ENCODE results near the gene MT1F. TPM values are rescaled to one million over a fixed set of nuclear protein-coding genes. Genes with fewer than 3 reads are reported as not detected.

MT1F gene
- polyA plus RNA-seq, 1 donor (not counting 4 experiments of a cell fraction or from before 2014, with no cell fraction given): 2.3 TPM

DNA sequence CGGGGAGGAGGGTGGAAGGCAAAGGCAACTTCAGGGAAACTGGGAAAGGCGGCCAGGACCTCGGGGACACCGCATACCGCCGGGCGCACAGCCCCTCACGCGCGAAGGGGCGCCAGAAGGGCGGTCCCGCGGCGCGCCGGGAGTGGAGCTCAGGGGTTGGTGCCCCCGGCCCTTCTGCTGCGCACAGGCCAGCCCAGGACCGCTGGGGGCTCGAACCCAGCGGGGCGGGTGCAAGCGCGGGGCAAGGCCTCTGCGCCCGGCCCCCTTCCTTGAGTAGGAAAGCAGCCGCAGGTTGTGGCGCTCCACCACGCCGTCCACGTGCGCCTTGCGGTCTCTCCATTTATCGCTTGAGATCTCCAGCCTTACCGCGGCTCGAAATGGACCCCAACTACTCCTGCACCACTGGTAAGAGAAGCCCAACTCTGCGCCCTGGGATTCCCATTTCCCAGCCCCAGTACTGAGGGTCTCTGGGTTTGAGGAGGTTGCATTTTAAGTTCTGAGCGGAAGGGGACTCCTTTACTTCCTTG lies 22.3 kb upstream of the MT1F start:
- DNase-seq (ENCODE audit: low read depth, low spot score): no peak
- Histone ChIP-seq H4K20me1 (ENCODE audit: control insufficient read depth, extremely low read depth, insufficient read depth, low read length) (no peaks in the 10 kb centered on the region), H3K9ac (ENCODE audit: control insufficient read depth, extremely low read depth, insufficient read depth, low read length) (no peak overlapping the region), H3K9me3 (ENCODE audit: control insufficient read depth, low read depth, low read length) (no peaks in the 10 kb centered on the region), H3K27me3 (ENCODE audit: control insufficient read depth, extremely low read depth, insufficient read depth, low read length) (peaks cover 60% of the 10 kb centered on the region), H3K79me2 (ENCODE audit: control insufficient read depth, insufficient read depth, low read length) (no peaks in the 10 kb centered on the region), H2AFZ (ENCODE audit: control insufficient read depth, low read length) (no peak overlapping the region), H3K4me1 (ENCODE audit: control insufficient read depth, extremely low read depth, insufficient read depth, low read length) (peaks cover 4% of the 10 kb centered on the region), H3K9me1 (ENCODE audit: control insufficient read depth, extremely low read depth, insufficient read depth, low read length) (no peaks in the 10 kb centered on the region), H3K27ac (ENCODE audit: control insufficient read depth, insufficient read depth, low read length) (no peak overlapping the region), H3K36me3 (ENCODE audit: control insufficient read depth in 2 of 2, extremely low read depth in 1 of 2, insufficient read depth in 2 of 2, low read length in 2 of 2) (no peaks in the 10 kb centered on the region), H3K4me3 (ENCODE audit: control insufficient read depth in 2 of 3, extremely low read depth in 1 of 3, insufficient read depth in 2 of 3, low read depth in 1 of 3, low read length in 3 of 3) (no peak overlapping the region), H3K4me2 (ENCODE audit: control insufficient read depth, extremely low read depth, insufficient read depth, low read depth, low read length) (no peak overlapping the region)
- TF ChIP-seq EZH2 (IDR thresholded peaks at IDR 0.05; ENCODE audit: low read length): no peak
- TF ChIP-seq, protein P1, sequence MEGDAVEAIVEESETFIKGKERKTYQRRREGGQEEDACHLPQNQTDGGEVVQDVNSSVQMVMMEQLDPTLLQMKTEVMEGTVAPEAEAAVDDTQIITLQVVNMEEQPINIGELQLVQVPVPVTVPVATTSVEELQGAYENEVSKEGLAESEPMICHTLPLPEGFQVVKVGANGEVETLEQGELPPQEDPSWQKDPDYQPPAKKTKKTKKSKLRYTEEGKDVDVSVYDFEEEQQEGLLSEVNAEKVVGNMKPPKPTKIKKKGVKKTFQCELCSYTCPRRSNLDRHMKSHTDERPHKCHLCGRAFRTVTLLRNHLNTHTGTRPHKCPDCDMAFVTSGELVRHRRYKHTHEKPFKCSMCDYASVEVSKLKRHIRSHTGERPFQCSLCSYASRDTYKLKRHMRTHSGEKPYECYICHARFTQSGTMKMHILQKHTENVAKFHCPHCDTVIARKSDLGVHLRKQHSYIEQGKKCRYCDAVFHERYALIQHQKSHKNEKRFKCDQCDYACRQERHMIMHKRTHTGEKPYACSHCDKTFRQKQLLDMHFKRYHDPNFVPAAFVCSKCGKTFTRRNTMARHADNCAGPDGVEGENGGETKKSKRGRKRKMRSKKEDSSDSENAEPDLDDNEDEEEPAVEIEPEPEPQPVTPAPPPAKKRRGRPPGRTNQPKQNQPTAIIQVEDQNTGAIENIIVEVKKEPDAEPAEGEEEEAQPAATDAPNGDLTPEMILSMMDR (optimal IDR thresholded peaks at IDR 0.05 in 1 of 3, IDR thresholded peaks at IDR 0.05 in 1 of 3, conservative IDR thresholded peaks at IDR 0.05 in 1 of 3; ENCODE audit: extremely low read depth in 1 of 3, insufficient read depth in 2 of 3, low read length in 3 of 3): no peak
- dilution Hi-C loops (cut with MboI; ENCODE audit: extremely low pct_ligation_motif_present, low sequenced_read_pairs): no loop called here
- FAIRE-seq: no peak

DNA sequence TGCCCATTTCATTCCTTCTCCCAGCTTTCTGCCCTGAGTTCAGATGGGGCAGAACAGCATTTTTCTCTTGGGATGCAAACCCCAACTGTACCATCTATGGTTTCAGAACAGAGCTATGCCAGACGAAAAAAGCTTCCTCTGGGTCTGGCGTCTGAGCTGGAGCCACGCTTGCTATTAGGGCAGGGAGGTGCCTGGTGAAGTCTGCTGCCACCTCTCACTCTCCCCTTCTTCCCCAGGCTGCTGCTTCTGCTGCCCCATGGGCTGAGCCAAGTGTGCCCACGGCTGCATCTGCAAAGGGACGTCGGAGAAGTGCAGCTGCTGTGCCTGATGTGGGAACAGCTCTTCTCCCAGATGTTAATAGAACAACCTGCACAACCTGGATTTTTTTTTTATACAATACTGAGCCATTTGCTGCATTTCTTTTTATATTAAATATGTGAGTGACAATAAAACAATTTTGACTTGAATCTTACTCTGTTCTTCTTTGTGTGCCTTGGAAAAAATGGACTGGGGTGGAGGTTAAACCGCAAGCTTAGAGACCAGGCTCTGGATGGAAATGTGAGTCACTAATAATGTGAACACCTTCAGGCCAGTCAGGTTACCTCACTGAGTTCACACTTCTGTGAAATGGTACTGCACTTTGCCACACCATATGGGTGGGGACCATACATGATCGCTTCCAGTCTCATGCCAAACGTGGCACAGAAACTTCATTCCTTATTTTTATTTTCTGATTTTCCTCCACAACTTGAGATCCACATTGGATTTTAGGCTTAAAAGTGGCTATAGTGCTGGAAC lies 20.9 kb upstream of the MT1F start:
- Histone ChIP-seq H3K27me3 (ENCODE audit: control insufficient read depth, extremely low read depth, insufficient read depth, low read length) (peaks cover 59% of the 10 kb centered on the region), H3K4me2 (ENCODE audit: control insufficient read depth, extremely low read depth, insufficient read depth, low read depth, low read length) (no peak overlapping the region), H4K20me1 (ENCODE audit: control insufficient read depth, extremely low read depth, insufficient read depth, low read length) (no peaks in the 10 kb centered on the region), H3K9ac (ENCODE audit: control insufficient read depth, extremely low read depth, insufficient read depth, low read length) (no peak overlapping the region), H3K4me3 (ENCODE audit: control insufficient read depth in 2 of 3, extremely low read depth in 1 of 3, insufficient read depth in 2 of 3, low read depth in 1 of 3, low read length in 3 of 3) (no peak overlapping the region), H2AFZ (ENCODE audit: control insufficient read depth, low read length) (no peak overlapping the region), H3K79me2 (ENCODE audit: control insufficient read depth, insufficient read depth, low read length) (no peaks in the 10 kb centered on the region), H3K4me1 (ENCODE audit: control insufficient read depth, extremely low read depth, insufficient read depth, low read length) (peaks cover 4% of the 10 kb centered on the region), H3K36me3 (ENCODE audit: control insufficient read depth in 2 of 2, extremely low read depth in 1 of 2, insufficient read depth in 2 of 2, low read length in 2 of 2) (no peaks in the 10 kb centered on the region), H3K9me3 (ENCODE audit: control insufficient read depth, low read depth, low read length) (no peaks in the 10 kb centered on the region), H3K27ac (ENCODE audit: control insufficient read depth, insufficient read depth, low read length) (no peak overlapping the region), H3K9me1 (ENCODE audit: control insufficient read depth, extremely low read depth, insufficient read depth, low read length) (no peaks in the 10 kb centered on the region)
- FAIRE-seq: no peak
- no peak for DNase-seq (ENCODE audit: low read depth, low spot score)
- TF ChIP-seq, protein P1 (optimal IDR thresholded peaks at IDR 0.05 in 1 of 3, IDR thresholded peaks at IDR 0.05 in 1 of 3, conservative IDR thresholded peaks at IDR 0.05 in 1 of 3; ENCODE audit: extremely low read depth in 1 of 3, insufficient read depth in 2 of 3, low read length in 3 of 3): no peak
- TF ChIP-seq EZH2 (IDR thresholded peaks at IDR 0.05; ENCODE audit: low read length): no peak
- dilution Hi-C loops (cut with MboI; ENCODE audit: extremely low pct_ligation_motif_present, low sequenced_read_pairs): no loop called here
